GM12865 (cell line): ENCODE results near the gene GPR149.

Experiments used
- DNase-seq: peaks from one replicate; pipeline ENCODE4 v3.0.0; 2010; ENCODE audit warnings: low read depth
- H3K4me3 ChIP-seq: 2 replicates; pipeline ENCODE4 v1.5.1; 2011; ENCODE audit warnings: mild to moderate bottlenecking, low read depth, low read length, control low read depth
- TF ChIP-seq, protein P1 (sequence below): IDR thresholded peaks from 2 replicates; pipeline ENCODE4 v1.5.1; 2011; ENCODE audit warnings: low read length, control low read depth, low read depth, inconsistent platforms; ENCODE audit not compliant: insufficient read depth; ENCODE audit errors: missing control alignments

GPR149 gene

DNA sequence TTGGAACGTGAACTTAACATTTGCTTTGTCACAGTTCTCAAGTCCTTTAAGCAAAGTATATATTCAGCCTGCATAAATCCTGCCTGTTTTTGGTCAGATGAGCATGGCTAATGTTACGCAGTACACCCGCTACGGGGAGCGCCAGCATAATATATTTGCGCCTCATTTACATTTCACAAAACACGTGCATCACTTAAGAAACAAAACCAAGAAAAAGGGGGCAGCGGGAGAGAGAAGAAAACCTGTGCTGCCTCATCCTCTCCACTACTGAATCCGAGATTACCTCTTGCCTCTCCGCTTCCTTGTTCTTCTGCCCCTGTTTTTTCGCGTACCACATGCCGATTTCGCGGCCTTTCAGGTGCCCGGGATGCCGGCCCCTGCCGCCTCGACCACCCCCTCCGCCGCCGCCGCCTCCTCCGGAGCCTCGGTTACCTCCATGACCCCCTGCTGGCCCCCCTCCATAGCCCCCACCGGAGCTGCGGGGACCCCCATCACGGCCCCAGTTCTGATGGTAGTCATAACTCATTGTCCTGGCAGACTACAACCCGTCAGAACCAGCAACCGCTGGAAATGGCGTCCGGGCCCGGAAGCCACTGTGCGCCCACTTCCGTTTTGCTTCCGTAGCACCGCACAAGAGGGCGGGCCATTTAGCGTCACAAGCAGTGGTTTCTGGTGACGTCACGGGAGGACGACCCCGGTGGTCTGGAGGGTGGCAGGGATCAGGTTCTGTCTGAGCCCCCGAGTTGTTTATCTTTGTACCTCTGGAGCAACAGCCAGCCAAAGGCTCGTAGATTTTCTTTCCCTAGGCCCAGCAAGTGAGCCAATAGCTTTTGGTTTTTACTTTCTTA is 105.9 kb downstream of the GPR149 start, which contains the start of gene DHX36:
Gene DHX36 (minus strand): TSS at position 597 of the 848 bp plus-strand sequence. CDS start 71 bp downstream, at position 526.
- TF ChIP-seq, protein P1, sequence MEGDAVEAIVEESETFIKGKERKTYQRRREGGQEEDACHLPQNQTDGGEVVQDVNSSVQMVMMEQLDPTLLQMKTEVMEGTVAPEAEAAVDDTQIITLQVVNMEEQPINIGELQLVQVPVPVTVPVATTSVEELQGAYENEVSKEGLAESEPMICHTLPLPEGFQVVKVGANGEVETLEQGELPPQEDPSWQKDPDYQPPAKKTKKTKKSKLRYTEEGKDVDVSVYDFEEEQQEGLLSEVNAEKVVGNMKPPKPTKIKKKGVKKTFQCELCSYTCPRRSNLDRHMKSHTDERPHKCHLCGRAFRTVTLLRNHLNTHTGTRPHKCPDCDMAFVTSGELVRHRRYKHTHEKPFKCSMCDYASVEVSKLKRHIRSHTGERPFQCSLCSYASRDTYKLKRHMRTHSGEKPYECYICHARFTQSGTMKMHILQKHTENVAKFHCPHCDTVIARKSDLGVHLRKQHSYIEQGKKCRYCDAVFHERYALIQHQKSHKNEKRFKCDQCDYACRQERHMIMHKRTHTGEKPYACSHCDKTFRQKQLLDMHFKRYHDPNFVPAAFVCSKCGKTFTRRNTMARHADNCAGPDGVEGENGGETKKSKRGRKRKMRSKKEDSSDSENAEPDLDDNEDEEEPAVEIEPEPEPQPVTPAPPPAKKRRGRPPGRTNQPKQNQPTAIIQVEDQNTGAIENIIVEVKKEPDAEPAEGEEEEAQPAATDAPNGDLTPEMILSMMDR: no peak
- H3K4me3 ChIP-seq: peak within 1 kb of the TSS; percentile 85
- peak; percentile 93 for DNase-seq

DNA sequence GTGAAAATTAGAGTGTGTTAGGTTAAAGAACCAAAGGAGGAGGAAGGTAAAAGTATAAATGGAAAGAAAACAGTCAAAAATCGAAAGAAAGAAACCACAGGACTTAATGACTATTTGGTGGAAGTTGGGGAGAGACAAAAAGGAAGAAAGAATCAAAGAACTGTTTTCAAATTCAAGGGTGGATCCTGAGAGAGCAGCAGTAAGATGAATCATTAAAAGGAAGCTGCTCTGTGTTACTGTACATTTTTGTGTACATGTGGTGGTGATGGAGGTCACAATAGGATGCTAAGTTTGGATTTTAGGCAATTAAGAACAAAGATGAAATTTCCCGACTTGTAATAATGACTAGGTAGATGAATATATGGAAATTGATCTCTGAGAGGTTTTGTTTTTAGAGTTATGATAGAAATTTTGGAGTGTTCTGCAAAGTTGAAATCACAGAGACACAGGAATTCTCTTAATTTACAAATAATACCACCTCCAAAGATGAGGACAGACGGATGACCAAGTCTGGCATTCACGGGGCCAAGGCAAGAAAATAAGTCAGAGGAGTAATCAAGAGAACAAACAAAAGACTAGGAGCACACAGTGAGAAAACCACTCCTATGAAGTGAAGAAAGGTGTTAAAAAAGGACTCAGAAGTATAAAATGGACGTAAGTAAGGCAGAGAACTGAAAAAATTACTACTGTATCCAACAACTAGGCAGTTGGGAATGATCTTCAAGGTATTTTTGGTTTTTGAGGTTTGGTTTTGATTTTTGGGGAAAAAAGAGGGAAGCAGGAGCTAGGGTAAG is 112.8 kb downstream of the GPR149 start:
- TF ChIP-seq, protein P1: no peak
- H3K4me3 ChIP-seq: no peak overlapping the region
- DNase-seq: no peak

GRCh38 chr3:154314152-154314551 is 115.8 kb downstream of the GPR149 start:
- TF ChIP-seq, protein P1: no peak
- H3K4me3 ChIP-seq: no peak overlapping the region
- no peak for DNase-seq

- H3K4me3 ChIP-seq: no peak overlapping the region
- no peak for DNase-seq
- TF ChIP-seq, protein P1: no peak
Measured at GRCh38 chr3:154310840-154311239, 119.2 kb downstream of the GPR149 start.

- TF ChIP-seq, protein P1: no peak
- no peak overlapping the region for H3K4me3 ChIP-seq
- DNase-seq: no peak
Measured at GRCh38 chr3:154307363-154307762, 122.6 kb downstream of the GPR149 start.

DNA sequence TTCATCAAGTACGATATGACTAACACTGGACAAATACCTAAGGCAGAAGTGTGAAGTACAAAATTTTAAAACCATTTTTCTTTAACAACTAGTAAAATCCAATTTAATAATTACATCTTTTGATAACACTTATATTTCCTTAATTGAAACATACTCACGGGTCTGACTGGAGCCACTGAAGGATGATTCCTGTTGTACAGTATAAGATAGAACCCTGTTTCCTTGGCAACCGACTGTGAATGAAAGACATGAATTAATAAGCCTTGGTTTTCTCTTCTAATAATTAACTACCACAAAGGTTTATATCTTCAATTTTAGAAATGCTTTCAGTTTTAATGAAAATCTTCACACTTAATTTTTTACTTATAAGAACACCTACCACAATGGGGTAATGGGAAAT is 125.1 kb downstream of the GPR149 start:
- TF ChIP-seq, protein P1: no peak
- H3K4me3 ChIP-seq: no peak overlapping the region
- no peak for DNase-seq
